ENCODE data around the gene LIMS2.

LIMS2 gene

DNA sequence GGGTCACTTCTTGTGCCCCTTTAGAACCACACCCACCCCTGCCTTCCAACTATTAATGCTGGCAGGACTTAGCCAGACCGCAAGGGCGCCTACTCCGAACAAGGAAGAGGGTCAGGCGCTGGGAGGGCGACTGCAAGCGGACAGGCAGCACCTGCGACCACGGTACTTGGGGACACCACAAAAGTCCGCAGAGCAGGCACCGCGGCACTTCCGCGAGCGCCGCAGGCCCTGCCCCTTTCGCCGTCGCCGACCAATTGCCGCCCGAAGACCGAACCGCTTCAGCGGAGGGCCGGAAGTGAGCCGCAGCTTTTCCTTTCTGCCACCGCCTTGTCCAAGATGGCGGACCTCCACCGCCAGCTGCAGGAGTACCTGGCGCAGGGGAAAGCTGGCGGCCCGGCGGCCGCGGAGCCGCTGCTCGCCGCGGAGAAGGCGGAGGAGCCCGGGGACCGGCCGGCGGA is 25.9 kb upstream of the LIMS2 start, which contains the start of gene SFT2D3:
TSS of gene SFT2D3 (plus strand) at position 305 of the 458 bp plus-strand sequence. CDS start at position 337, 32 bp downstream.
- peak; percentile 87 for DNase-seq (ENCODE audit: low read depth)

DNA sequence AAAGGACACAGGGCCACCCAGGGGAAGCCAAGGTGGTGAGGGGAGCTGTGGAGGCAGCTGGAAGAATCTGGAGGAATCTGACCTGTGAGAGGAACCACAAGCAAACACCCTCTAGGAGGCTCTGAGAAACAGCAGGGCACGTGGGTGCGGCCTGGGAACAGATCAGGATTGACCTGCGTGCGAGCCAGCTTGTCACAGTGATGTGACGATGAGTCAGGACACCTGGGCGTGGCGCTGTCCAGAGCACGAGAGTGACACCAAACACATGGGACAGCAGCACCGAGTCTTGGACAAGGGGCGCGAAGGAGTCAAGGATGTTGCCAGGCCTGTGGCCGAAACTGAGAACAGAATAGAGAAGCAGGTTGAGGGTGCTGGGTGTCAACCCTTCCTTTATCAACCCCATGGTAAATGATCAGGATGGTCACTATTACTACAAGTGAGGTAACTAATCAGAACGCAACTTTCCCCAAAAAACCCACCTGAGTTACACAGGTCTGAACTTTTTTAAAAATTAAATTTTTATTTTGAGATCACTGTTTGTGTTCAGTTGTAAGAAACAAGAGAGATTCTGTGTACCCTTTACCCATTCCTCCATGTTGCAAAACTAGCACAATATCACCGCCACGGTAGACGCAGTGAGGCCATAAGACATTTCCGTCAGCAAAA is 25.3 kb upstream of the LIMS2 start:
- no peak for DNase-seq (ENCODE audit: low read depth)

GRCh38 chr2:127698553-127699355 is 23.4 kb upstream of the LIMS2 start:
- DNase-seq (ENCODE audit: low read depth), result no peak

GRCh38 chr2:127697482-127698180 is 22.3 kb upstream of the LIMS2 start:
- DNase-seq (ENCODE audit: low read depth), result no peak

GRCh38 chr2:127695491-127696472 is 20.5 kb upstream of the LIMS2 start:
- DNase-seq (ENCODE audit: low read depth), result peak; percentile 37

DNA sequence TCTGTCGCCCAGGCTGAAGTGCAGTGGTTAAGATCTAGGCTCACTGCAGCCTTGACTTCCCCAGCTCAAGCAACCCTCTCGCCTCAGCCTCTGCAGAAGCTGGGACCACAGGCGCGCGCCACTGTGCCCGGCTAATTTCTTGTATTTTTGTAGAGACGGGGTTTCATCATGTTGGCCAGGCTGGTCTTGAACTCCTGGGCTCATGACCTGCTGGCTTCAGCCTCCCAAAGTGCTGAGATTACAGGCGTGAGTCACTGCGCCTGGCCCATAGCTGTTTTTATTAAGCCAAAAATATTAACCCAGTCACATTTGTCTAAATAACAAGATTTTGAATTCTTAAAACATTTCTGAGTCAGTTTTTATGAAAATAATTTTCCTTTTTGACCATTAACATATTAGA is 19.7 kb upstream of the LIMS2 start:
- DNase-seq (ENCODE audit: low read depth), result no peak

DNA sequence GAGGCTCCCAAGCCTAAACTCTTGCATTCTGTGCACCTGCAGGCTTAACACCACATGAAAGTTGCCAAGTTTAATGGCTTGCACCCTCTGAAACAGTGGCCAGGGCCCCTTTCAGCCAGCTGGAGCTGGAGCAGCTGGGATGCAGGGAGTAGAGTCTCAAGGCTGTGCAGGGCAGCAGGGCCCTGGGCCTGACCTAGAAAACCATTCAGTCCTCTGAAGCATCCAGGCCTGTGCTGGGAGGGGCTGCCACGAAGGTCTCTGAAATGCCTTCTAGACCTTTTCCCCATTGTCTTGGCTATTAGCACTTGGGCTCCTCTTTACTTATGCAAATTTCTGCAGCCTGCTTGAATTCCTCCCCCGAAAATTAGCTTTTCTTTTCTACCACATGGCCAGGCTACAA is 15.4 kb upstream of the LIMS2 start:
- DNase-seq (ENCODE audit: low read depth), result no peak

- no peak for DNase-seq (ENCODE audit: low read depth)
These were observed 13.1 kb upstream of the LIMS2 start for GRCh38 chr2:127688405-127688804.

DNA sequence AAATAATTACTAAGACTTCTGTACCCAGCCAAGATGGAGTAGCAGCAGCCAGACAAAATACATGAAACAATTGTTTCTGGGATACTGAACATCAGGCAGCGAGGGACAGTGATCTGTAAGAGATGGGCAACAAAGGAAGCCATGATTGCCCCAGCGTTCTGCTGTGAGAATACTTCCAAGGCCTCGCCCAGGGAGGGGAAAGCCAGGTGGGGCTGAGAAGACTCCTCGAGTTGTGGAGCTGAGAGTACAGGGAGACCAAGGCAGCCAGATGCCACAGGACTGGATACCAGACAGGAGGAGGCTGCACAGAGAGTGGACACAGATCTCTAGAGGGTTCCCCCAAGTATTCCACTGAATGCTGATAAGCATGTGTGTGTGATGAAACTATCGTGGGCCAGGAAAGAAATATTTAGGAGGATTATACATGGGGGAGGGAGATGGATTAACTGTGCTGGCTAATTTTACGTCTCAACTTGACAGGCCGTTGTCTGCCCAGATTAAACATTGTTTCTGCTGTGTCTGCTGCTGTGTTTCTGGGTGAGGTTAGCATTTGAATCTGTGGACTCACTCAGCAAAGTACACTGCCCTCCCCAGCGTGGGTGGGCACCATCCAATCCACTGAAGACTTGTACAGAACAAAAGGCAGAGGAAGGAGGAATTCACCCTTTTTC is 10.2 kb upstream of the LIMS2 start:
- DNase-seq (ENCODE audit: low read depth), result no peak

- DNase-seq (ENCODE audit: low read depth), result no peak
These were observed 8.4 kb upstream of the LIMS2 start for GRCh38 chr2:127683757-127684156.

- DNase-seq (ENCODE audit: low read depth), result no peak
These were observed 7.7 kb upstream of the LIMS2 start for GRCh38 chr2:127683056-127683455.

DNA sequence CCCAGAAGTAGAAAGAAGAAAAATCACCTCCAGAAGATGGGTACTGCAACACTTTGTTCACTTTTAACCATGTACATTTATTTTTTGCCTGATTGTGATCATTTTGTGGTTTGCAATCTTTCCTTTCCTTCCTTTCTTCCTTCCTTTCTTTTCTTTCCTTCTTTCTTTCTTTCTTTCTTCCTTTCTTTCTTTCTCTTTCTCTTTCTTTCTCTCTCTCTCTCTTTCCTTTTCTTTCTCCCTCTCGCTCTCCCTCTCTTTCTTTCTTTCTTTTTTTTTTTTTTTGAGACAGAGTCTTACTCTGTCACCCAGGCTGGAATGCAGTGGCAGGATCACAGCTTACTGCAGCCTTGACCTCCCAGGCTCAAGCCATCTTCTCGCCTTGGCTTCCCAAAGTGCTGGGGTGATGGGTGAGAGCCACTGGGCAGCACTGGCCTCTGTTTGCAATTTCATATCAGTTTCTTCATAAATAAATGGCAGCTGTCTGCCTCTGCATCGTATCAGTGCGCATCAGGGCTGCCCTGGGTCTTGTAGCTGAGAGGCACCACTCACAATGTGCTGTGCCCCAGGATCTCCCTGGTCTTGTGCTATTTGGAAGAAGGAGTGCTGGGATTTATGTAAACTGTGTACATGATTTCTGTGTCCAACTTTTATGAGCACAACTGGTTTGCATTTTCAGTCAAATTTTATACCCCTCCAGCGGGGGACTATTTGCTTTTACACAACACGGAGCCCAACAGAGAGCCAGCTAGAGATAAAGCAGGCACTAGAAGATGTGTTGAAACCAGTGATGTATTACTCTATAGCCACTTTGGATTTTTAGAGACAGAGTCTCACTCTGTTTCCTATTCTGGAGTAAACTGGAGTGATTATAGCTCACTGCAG is 6.9 kb upstream of the LIMS2 start:
- no peak for DNase-seq (ENCODE audit: low read depth)

DNA sequence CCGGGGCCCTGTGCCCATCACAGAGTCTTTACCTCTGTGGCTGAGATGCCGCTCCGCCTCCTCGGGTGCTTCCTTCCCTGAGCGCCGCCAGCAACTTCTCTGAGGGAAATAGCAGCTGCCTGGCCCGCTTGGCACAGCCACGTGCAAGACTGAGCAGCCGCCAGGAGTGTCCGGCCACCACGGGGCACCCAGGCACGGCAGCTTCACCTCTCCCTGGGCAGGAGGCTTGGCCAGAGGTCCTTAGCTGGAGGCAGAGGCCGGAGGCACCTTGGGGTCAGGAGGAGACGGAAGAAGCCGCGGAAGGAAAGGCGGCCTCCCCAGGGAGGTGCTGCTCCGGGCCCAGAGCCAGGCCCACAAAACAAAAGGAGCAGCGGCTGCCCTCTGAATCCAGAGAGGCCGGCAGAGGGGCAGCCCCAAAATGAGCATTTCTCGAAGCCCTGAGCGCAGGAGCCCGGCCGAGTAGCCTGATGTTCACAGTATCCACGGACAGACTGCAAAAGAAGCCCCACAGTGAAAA is 6.0 kb upstream of the LIMS2 start:
- no peak for DNase-seq (ENCODE audit: low read depth)

- no peak for DNase-seq (ENCODE audit: low read depth)
These were observed 5.5 kb upstream of the LIMS2 start for GRCh38 chr2:127680706-127681287.

DNA sequence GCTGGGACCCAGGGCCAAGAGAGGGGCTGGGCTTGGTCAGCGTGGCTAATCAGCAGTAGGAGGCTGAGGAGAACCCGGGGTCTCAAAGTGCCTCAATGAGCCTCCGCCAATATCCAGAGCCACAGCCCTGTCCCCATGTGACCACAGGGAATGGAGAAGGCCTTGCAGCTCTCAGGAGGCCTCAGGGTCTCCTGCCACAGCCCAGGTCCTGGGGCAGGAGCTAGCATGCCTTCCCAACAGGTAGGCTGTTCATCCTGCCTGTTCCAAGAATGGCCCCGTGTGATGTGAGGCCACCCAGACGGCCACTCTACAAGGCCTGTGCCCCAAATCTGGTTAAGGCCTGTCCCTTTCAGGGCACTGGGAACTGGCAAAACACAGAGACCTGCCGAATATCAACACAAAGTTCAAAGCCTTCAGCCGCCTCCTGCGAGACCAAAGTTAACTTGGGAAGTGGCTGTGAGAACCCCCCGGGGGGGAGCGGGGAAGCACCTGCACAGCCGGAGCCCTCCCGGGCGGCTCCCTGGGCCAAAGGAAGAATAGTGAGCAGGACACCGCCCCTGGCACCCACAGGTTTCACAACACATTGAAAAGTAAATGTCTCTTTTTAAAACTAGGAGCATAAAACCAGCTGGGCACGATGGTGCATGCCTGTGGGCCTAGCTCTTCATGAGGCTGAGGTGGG is 4.5 kb upstream of the LIMS2 start:
- DNase-seq (ENCODE audit: low read depth), result no peak

DNA sequence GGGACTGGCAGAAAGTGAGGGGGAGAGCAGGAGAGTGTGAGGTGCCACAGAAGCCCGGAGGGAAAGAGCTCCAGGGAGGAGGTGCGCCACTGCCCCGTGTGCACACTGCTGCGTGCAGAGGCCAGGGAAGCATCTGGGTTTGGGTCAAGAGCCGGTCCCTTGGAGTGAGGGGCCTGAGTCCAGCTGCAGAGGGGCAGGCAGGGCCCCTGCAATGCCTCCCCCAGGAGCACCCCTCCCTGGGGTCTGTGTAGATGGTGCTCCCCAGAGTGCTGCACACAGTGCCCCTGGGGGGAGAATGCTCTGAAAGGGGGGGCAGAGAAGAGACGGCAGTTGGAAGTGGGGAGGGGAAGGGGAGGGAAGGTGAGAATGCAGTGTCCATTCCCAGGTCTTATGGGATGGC is 3.7 kb upstream of the LIMS2 start:
- DNase-seq (ENCODE audit: low read depth), result no peak

- no peak for DNase-seq (ENCODE audit: low read depth)
These were observed 3.2 kb upstream of the LIMS2 start for GRCh38 chr2:127678531-127678930.

DNA sequence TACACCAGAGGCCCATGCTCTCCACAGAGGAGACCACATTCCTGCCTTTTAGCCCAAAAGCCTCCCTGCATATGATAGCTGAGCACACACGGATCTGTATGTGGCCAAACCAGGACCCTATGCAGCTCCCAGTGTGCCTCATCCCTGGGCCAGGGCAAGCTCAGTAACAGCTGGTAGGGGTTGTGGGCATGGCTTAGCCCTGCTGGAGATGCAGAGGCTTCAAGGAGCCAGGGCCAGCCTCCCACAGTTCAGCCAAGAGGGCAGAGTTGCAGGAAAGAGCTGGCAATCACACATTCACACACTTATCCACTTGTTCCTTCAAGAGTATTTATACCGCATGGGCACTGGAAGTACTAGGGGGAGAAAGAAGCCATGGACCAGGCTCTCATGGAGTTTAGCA is 1.6 kb upstream of the LIMS2 start:
- no peak for DNase-seq (ENCODE audit: low read depth)
